CD14-positive monocyte (primary cell): ENCODE results near the gene HHIP. TPM values are rescaled to one million over a fixed set of nuclear protein-coding genes. Genes with fewer than 3 reads are reported as not detected.

Source experiments
- DNase-seq, 3 donors: peaks; one replicate each; pipeline ENCODE4 v3.0.0-alpha.2; 2011 to 2022
- H2AFZ ChIP-seq: 2 replicates; pipeline ENCODE4 v1.6.0; 2012; ENCODE audit warnings: mild to moderate bottlenecking, low read depth, low read length, inconsistent platforms; ENCODE audit not compliant: insufficient read depth, poor library complexity, severe bottlenecking
- H3K27ac ChIP-seq, 2 donors: 1 replicate in 1 of 2; 2 replicates in 1 of 2; pipeline ENCODE4 v1.5.1; 2012 to 2013; ENCODE audit warnings: low read length in 2 of 2, control low read depth in 1 of 2, inconsistent platforms in 1 of 2, low read depth in 1 of 2, mild to moderate bottlenecking in 1 of 2
- H3K27me3 ChIP-seq, 2 donors: one replicate each; pipeline versions ENCODE4 v1.6.0 to v1.6.1; 2011 to 2013; ENCODE audit warnings: low read length in 2 of 2; ENCODE audit not compliant: control insufficient read depth in 2 of 2, insufficient read depth in 2 of 2
- H3K36me3 ChIP-seq, 2 donors: replicated peaks in 1 of 2; 1 replicate in 1 of 2; 2 replicates in 1 of 2; pipeline versions ENCODE4 v1.5.1 to v1.6.1; 2012 to 2013; ENCODE audit warnings: low read length in 2 of 2, control low read depth in 1 of 2, inconsistent platforms in 1 of 2, mild to moderate bottlenecking in 1 of 2; ENCODE audit not compliant: insufficient read depth in 2 of 2, control insufficient read depth in 1 of 2
- H3K4me1 ChIP-seq, 2 donors: 1 replicate in 1 of 2; 2 replicates in 1 of 2; pipeline versions ENCODE4 v1.5.1 to v1.6.1; 2012 to 2013; ENCODE audit warnings: low read length in 2 of 2, control low read depth in 1 of 2, inconsistent platforms in 1 of 2, mild to moderate bottlenecking in 1 of 2, moderate library complexity in 1 of 2; ENCODE audit not compliant: insufficient read depth in 2 of 2, control insufficient read depth in 1 of 2
- H3K4me2 ChIP-seq: replicated peaks from 2 replicates; pipeline ENCODE3; 2012; ENCODE audit warnings: low read length, moderate library complexity, mild to moderate bottlenecking; ENCODE audit not compliant: poor library complexity, severe bottlenecking; ENCODE audit errors: extremely low read depth
- H3K4me3 ChIP-seq, 3 experiments: fragments of 200-600 bp in 1 of 3; sonication (generic) in 1 of 3; replicated peaks in 1 of 3; 1 replicate in 2 of 3; 2 replicates in 1 of 3; pipeline ENCODE4 v1.5.1; 2011 to 2013; ENCODE audit warnings: low read length in 3 of 3, mild to moderate bottlenecking in 3 of 3, control low read depth in 2 of 3, low read depth in 2 of 3, inconsistent platforms in 1 of 3, moderate library complexity in 1 of 3
- H3K79me2 ChIP-seq: 2 replicates; pipeline ENCODE4 v1.6.0; 2012; ENCODE audit warnings: mild to moderate bottlenecking, control low read depth, inconsistent platforms, low read length, moderate library complexity; ENCODE audit not compliant: insufficient read depth
- H3K9ac ChIP-seq: 2 replicates; pipeline ENCODE4 v1.6.0; 2017; ENCODE audit warnings: low read length, mild to moderate bottlenecking; ENCODE audit not compliant: insufficient read depth, poor library complexity, severe bottlenecking
- H3K9me3 ChIP-seq, 2 donors: replicated peaks in 1 of 2; 1 replicate in 1 of 2; 2 replicates in 1 of 2; pipeline versions ENCODE4 v1.5.1 to v1.6.1; 2012 to 2013; ENCODE audit warnings: low read length in 2 of 2, control low read depth in 1 of 2; ENCODE audit not compliant: control insufficient read depth in 1 of 2, insufficient read depth in 1 of 2
- H4K20me1 ChIP-seq: 2 replicates; pipeline ENCODE4 v1.6.0; 2012; ENCODE audit warnings: mild to moderate bottlenecking, low read length, control low read depth, moderate library complexity; ENCODE audit not compliant: insufficient read depth
- H3K27ac Mint-ChIP-seq, 7 donors: one replicate each; pipeline ENCODE4 v1.8.0; 2020; ENCODE audit warnings: mild to moderate bottlenecking in 7 of 7, mixed read lengths in 7 of 7, moderate library complexity in 6 of 7, inconsistent platforms in 2 of 7
- H3K27me3 Mint-ChIP-seq, 3 donors: one replicate each; pipeline ENCODE4 v1.8.0; 2021 to 2022; ENCODE audit warnings: low read depth in 3 of 3, mild to moderate bottlenecking in 3 of 3, mixed read lengths in 3 of 3, moderate library complexity in 3 of 3, inconsistent platforms in 1 of 3
- H3K36me3 Mint-ChIP-seq, 2 donors: one replicate each; pipeline ENCODE4 v1.8.0; 2020; ENCODE audit warnings: mixed read lengths in 2 of 2, inconsistent platforms in 1 of 2, mild to moderate bottlenecking in 1 of 2
- H3K4me1 Mint-ChIP-seq: one replicate; pipeline ENCODE4 v1.8.0; 2020; ENCODE audit warnings: mild to moderate bottlenecking, mixed read lengths
- H3K4me3 Mint-ChIP-seq, 2 donors: one replicate each; pipeline ENCODE4 v1.8.0; 2020; ENCODE audit warnings: mild to moderate bottlenecking in 2 of 2, mixed read lengths in 2 of 2, moderate library complexity in 1 of 2
- H3K9me3 Mint-ChIP-seq, 7 donors: one replicate each; pipeline ENCODE4 v1.8.0; 2020 to 2022; ENCODE audit warnings: mixed read lengths in 7 of 7, mild to moderate bottlenecking in 6 of 7, moderate library complexity in 6 of 7, inconsistent platforms in 2 of 7
- WGBS: methylation state at CpG from one replicate; pipeline ENCODE4 v1.1.5; 2013; ENCODE audit warnings: missing lambda C conversion rate; ENCODE audit not compliant: insufficient coverage; 5-methylcytosine and 5-hydroxymethylcytosine counted together
- intact Hi-C, 2 donors: fragments of 100-400 bp; cut with micrococcal nuclease; formaldehyde crosslinking; loops; one replicate each; pipeline versions ENCODE4 v1.15.0 to v1.15.1; 2023
- polyA plus RNA-seq, 3 donors: library from polyadenylated mRNA; depleted of rRNA in 1 of 3; unstranded in 2 of 3; stranded (reverse) in 1 of 3; fragments of 300-500 nt in 2 of 3; fragments of >200 nt in 1 of 3; fragmentation: Illumina TruSeq in 2 of 3; gene quantifications; 1 replicate in 2 of 3; 2 replicates in 1 of 3; pipeline ENCODE4 v1.2.3, GENCODE V29; 2012 to 2021
- TF ChIP-seq, protein P1 (sequence below): fragments of 200-600 bp; IDR thresholded peaks from one replicate; pipeline ENCODE4 v1.8.0; 2022; ENCODE audit warnings: antibody characterized with exemption, mild to moderate bottlenecking

The HHIP gene
- polyA plus RNA-seq, 3 donors, result not detected

DNA sequence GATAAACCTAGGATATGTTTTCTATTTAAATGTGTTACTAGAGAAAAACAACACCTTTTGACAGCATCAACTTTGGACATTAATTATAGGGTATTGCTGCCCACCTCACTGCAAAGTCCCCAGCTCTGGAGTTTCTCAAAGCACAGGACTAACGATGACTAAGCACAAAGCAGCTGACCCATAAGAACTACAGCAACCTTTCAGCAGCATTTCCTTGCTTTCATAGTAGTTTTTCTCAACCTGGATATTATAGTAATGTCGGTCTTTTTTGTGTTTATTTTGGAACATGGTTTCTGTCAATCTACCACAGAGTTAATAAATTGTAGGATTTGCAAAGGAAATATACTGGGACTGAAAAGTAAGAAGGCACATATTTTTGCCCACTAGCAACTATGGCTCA, 21.5 kb downstream of the HHIP start:
- Mint-ChIP-seq H3K4me1 (no peaks in the 10 kb centered on the region), H3K9me3 (no peaks in the 10 kb centered on the region), H3K4me3 (no peak overlapping the region), H3K36me3 (no peaks in the 10 kb centered on the region), H3K27me3 (peaks cover 2% of the 10 kb centered on the region in 3 donors), H3K27ac (no peak overlapping the region)
- no peaks in the 10 kb centered on the region for H3K79me2 ChIP-seq
- H3K4me2 ChIP-seq, result no peak overlapping the region
- WGBS, result no CpG with 5 or more reads among the region's 2 CpGs
- H3K4me1 ChIP-seq, result no peaks in the 10 kb centered on the region
- H4K20me1 ChIP-seq, result no peaks in the 10 kb centered on the region
- H2AFZ ChIP-seq, result no peak overlapping the region
- H3K4me3 ChIP-seq, result no peak overlapping the region
- H3K9ac ChIP-seq, result no peak overlapping the region
- H3K9me3 ChIP-seq, result no peaks in the 10 kb centered on the region
- DNase-seq, result no peak
- intact Hi-C loops, result no loop called here
- H3K27ac ChIP-seq, result no peak overlapping the region
- H3K27me3 ChIP-seq, result no peaks in the 10 kb centered on the region
- TF ChIP-seq, protein P1, sequence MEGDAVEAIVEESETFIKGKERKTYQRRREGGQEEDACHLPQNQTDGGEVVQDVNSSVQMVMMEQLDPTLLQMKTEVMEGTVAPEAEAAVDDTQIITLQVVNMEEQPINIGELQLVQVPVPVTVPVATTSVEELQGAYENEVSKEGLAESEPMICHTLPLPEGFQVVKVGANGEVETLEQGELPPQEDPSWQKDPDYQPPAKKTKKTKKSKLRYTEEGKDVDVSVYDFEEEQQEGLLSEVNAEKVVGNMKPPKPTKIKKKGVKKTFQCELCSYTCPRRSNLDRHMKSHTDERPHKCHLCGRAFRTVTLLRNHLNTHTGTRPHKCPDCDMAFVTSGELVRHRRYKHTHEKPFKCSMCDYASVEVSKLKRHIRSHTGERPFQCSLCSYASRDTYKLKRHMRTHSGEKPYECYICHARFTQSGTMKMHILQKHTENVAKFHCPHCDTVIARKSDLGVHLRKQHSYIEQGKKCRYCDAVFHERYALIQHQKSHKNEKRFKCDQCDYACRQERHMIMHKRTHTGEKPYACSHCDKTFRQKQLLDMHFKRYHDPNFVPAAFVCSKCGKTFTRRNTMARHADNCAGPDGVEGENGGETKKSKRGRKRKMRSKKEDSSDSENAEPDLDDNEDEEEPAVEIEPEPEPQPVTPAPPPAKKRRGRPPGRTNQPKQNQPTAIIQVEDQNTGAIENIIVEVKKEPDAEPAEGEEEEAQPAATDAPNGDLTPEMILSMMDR, result no peak
- no peaks in the 10 kb centered on the region for H3K36me3 ChIP-seq

DNA sequence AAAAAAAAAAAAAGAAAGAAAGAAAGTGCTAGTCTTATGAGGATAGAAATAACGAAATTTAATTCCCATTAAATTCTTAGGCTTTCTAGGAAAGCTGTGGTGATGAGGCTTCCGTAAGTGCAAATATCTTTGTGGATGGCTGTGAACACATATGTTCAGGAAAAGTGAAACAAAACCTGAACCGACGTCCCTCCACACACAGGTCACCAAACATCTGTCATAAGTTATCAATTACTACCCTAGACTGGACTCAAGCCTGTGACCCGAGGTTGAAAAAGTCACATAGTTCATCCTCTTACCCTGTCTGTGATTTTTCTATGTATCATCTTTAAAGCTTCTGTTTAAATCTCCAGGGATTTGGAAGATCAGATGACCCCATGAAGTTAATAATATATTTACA, 24.8 kb downstream of the HHIP start:
- intact Hi-C loops, result no loop called here
- no peaks in the 10 kb centered on the region for H3K36me3 ChIP-seq
- no peaks in the 10 kb centered on the region for H3K27me3 ChIP-seq
- no peak overlapping the region for H2AFZ ChIP-seq
- no peak for DNase-seq
- no peaks in the 10 kb centered on the region for H3K36me3 Mint-ChIP-seq
- peaks cover 2% of the 10 kb centered on the region in 3 donors for H3K27me3 Mint-ChIP-seq
- H3K4me3 Mint-ChIP-seq, result no peak overlapping the region
- H4K20me1 ChIP-seq, result no peaks in the 10 kb centered on the region
- no peaks in the 10 kb centered on the region for H3K4me1 ChIP-seq
- TF ChIP-seq, protein P1, result no peak
- H3K27ac Mint-ChIP-seq, result no peak overlapping the region
- no peak overlapping the region for H3K4me2 ChIP-seq
- H3K4me3 ChIP-seq, result no peak overlapping the region
- no peak overlapping the region for H3K9ac ChIP-seq
- 79% methylated on average over 2 of the region's 5 CpGs for WGBS
- no peaks in the 10 kb centered on the region for H3K9me3 ChIP-seq
- H3K27ac ChIP-seq, result no peak overlapping the region
- no peaks in the 10 kb centered on the region for H3K4me1 Mint-ChIP-seq
- H3K79me2 ChIP-seq, result no peaks in the 10 kb centered on the region
- H3K9me3 Mint-ChIP-seq, result no peaks in the 10 kb centered on the region
